Stimulated activated naive CD8-positive, alpha-beta T cell treated with anti-CD3 and anti-CD28 coated beads, Interleukin-15, Interleukin-2, amounts not matched to agents 100 ng/mL and 50 ng/mL, for 24 hours (primary cell): ENCODE measurements around the gene ANKRA2.
A peak's percentile ranks its signal among the peaks of the same experiment; 100 is the strongest.

Experiments used
- H3K27ac Mint-ChIP-seq: one replicate; pipeline ENCODE4 v1.8.0; 2021; ENCODE audit warnings: mild to moderate bottlenecking, mixed read lengths
- H3K27me3 Mint-ChIP-seq: one replicate; pipeline ENCODE4 v1.8.0; 2021; ENCODE audit warnings: mixed read lengths
- H3K36me3 Mint-ChIP-seq: one replicate; pipeline ENCODE4 v1.8.0; 2021; ENCODE audit warnings: low read depth, mixed read lengths
- H3K4me1 Mint-ChIP-seq: one replicate; pipeline ENCODE4 v1.8.0; 2021; ENCODE audit warnings: low read depth, mixed read lengths
- H3K4me3 Mint-ChIP-seq: one replicate; pipeline ENCODE4 v1.8.0; 2021; ENCODE audit warnings: mild to moderate bottlenecking, mixed read lengths
- H3K9me3 Mint-ChIP-seq: one replicate; pipeline ENCODE4 v1.8.0; 2021; ENCODE audit warnings: mixed read lengths

ANKRA2 gene

DNA sequence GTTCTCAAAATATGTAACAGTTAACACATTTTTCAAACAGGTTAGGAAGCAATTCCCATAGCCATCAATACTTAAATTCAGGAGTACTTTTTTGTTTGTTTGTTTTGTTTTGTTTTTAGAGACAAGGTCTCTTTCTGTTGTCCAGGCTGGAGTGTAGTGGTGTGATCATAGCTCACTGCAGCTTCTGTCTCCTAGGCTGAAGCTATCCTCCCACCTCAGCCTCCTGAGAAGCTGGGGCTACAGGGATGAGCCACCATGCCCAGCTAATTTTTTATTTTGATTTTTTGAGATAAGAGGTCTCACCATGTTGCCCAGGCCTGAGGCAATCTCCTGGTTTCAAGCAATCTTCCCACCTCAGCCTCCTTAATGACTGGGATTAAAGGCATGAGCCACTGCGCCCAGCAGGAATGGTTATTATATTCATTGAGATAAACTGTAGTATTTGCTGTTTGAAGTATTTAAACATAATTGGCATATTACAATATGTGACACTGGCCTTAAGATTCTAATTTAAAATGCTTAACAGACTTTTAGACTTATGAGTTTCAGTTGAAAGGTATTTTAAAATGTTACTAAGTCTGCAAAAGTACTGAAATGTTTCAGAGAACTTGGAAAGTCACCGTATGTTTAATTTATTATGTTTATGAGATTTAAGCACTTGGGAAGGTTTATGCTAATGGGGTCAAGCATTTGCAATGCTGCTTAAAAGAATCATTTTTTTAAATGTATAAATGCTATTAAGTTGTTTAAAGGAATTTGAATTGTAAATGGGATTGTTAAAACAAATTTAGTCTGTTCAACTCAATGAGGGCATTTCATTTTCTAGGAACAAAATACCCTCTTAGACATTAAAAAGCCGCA is 17.1 kb upstream of the ANKRA2 start:
- Mint-ChIP-seq H3K27ac (no peak overlapping the region), H3K9me3 (no peaks in the 10 kb centered on the region), H3K36me3 (peaks cover 32% of the 10 kb centered on the region), H3K4me3 (no peak overlapping the region), H3K27me3 (no peaks in the 10 kb centered on the region), H3K4me1 (no peaks in the 10 kb centered on the region)

GRCh38 chr5:73565969-73566547 is 619 bp upstream of the ANKRA2 start:
- peak overlapping the region; percentile 95 for H3K4me3 Mint-ChIP-seq
- peaks cover 32% of the 10 kb centered on the region for H3K36me3 Mint-ChIP-seq
- no peaks in the 10 kb centered on the region for H3K9me3 Mint-ChIP-seq
- peak overlapping the region; percentile 98 for H3K27ac Mint-ChIP-seq
- peaks cover 44% of the 10 kb centered on the region for H3K4me1 Mint-ChIP-seq
- H3K27me3 Mint-ChIP-seq: no peaks in the 10 kb centered on the region

DNA sequence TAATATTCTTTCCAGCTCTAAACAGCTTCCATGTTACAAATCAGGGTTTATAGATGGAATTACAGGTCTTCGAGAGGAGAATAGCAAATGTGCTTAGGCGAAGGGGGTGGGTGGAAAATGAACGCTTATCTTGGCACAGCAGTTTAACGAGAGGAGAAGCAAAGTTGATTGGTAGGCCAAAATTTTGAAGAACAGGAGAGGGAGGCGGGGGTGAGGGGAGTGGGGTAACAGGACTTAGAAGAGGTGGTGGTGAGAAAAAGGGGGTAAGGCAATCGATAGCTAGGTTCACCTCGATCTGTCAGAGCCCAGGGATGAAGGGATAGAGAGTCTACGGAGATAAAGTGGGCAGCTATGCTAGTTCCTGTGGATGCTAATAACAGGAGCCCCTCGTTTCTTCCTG is 764 bp downstream of the ANKRA2 start:
- Mint-ChIP-seq H3K27me3 (no peaks in the 10 kb centered on the region), H3K36me3 (peaks cover 27% of the 10 kb centered on the region), H3K4me3 (peak overlapping the region; percentile 95), H3K4me1 (peaks cover 44% of the 10 kb centered on the region), H3K9me3 (no peaks in the 10 kb centered on the region), H3K27ac (peak overlapping the region; percentile 98)

GRCh38 chr5:73564018-73564417 is 1.4 kb downstream of the ANKRA2 start:
- H3K36me3 Mint-ChIP-seq: peaks cover 28% of the 10 kb centered on the region
- H3K27ac Mint-ChIP-seq: peak overlapping the region; percentile 98
- H3K4me3 Mint-ChIP-seq: peak overlapping the region; percentile 95
- H3K9me3 Mint-ChIP-seq: no peaks in the 10 kb centered on the region
- H3K27me3 Mint-ChIP-seq: no peaks in the 10 kb centered on the region
- H3K4me1 Mint-ChIP-seq: peaks cover 44% of the 10 kb centered on the region

- no peak overlapping the region for H3K4me3 Mint-ChIP-seq
- H3K36me3 Mint-ChIP-seq: peaks cover 36% of the 10 kb centered on the region
- peaks cover 9% of the 10 kb centered on the region for H3K4me1 Mint-ChIP-seq
- no peaks in the 10 kb centered on the region for H3K9me3 Mint-ChIP-seq
- no peaks in the 10 kb centered on the region for H3K27me3 Mint-ChIP-seq
- H3K27ac Mint-ChIP-seq: no peak overlapping the region
Measured at GRCh38 chr5:73558950-73559349, 6.5 kb downstream of the ANKRA2 start.

DNA sequence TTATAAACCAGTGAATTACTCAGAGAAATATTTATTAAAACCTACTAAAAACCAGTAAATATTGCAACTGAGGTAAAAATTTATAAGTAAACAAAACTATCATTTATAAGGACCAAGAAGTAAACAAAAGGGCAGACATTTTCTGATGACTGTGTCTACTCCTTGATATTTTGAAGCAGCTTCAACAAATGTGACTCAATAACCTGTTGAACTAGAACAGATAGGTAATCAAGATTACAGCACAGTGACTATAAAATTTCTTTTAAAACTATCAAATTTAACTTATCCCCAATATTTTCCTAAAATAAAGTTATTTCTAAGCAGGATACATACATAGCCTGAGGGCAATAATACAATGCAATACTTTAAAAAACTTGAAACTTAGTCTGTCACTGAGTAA is 12.8 kb downstream of the ANKRA2 start:
- Mint-ChIP-seq H3K9me3 (no peaks in the 10 kb centered on the region), H3K27me3 (no peaks in the 10 kb centered on the region), H3K4me1 (no peaks in the 10 kb centered on the region), H3K27ac (no peak overlapping the region), H3K4me3 (no peak overlapping the region), H3K36me3 (peaks cover 19% of the 10 kb centered on the region)

- Mint-ChIP-seq H3K9me3 (no peaks in the 10 kb centered on the region), H3K4me3 (no peak overlapping the region), H3K36me3 (peaks cover 11% of the 10 kb centered on the region), H3K4me1 (no peaks in the 10 kb centered on the region), H3K27ac (no peak overlapping the region), H3K27me3 (peaks cover 4% of the 10 kb centered on the region)
Measured at GRCh38 chr5:73550016-73550415, 15.4 kb downstream of the ANKRA2 start.

DNA sequence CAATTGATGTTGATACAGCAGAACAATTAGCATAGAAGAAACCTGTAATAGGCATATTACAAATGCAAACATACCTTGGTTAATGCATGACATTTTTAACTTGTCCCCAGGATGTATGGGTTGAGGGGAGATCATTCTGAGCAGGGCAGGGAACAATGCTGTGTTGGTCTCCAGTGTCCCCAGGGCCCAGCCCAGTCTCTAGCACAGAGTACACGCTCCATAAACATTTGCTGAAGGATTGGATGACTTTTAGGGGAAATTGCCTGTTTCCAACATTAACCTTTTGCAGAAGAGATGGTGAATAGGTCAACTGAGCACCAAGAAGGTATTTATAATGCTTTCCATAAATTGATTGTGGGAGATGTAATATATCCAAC is 20.0 kb downstream of the ANKRA2 start:
- H3K9me3 Mint-ChIP-seq: no peaks in the 10 kb centered on the region
- H3K27me3 Mint-ChIP-seq: peaks cover 28% of the 10 kb centered on the region
- no peak overlapping the region for H3K27ac Mint-ChIP-seq
- no peaks in the 10 kb centered on the region for H3K36me3 Mint-ChIP-seq
- H3K4me3 Mint-ChIP-seq: no peak overlapping the region
- H3K4me1 Mint-ChIP-seq: no peaks in the 10 kb centered on the region

- Mint-ChIP-seq H3K9me3 (no peaks in the 10 kb centered on the region), H3K4me3 (no peak overlapping the region), H3K36me3 (no peaks in the 10 kb centered on the region), H3K4me1 (no peaks in the 10 kb centered on the region), H3K27me3 (peaks cover 31% of the 10 kb centered on the region), H3K27ac (no peak overlapping the region)
Measured at GRCh38 chr5:73544429-73545402, 20.7 kb downstream of the ANKRA2 start.

DNA sequence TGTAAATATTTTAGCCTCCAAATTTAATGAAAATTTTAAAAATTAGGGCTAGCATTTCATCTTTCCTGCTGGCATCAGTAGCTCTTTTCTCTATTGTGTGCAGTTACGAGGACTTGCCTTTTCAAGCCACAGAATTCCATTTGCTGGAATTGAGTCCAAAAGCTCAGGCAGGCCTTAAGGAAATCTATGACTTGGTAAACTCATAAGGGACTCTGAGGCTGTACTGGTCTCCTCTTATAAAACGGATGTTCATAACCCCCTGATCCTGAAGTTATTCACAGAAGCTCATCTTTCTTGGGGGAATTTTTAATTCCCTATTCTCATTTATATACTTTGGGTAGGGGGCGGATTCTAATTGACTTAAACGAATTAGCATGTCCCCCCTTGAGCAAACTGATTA is 23.4 kb downstream of the ANKRA2 start:
- Mint-ChIP-seq H3K9me3 (no peaks in the 10 kb centered on the region), H3K27me3 (peaks cover 31% of the 10 kb centered on the region), H3K4me1 (no peaks in the 10 kb centered on the region), H3K27ac (no peak overlapping the region), H3K4me3 (no peak overlapping the region), H3K36me3 (no peaks in the 10 kb centered on the region)

GRCh38 chr5:73540192-73540591 is 25.2 kb downstream of the ANKRA2 start:
- Mint-ChIP-seq H3K9me3 (no peaks in the 10 kb centered on the region), H3K36me3 (no peaks in the 10 kb centered on the region), H3K4me1 (no peaks in the 10 kb centered on the region), H3K4me3 (no peak overlapping the region), H3K27me3 (peaks cover 27% of the 10 kb centered on the region), H3K27ac (no peak overlapping the region)

GRCh38 chr5:73539730-73540129 is 25.7 kb downstream of the ANKRA2 start:
- Mint-ChIP-seq H3K4me3 (no peak overlapping the region), H3K9me3 (no peaks in the 10 kb centered on the region), H3K4me1 (no peaks in the 10 kb centered on the region), H3K27ac (no peak overlapping the region), H3K36me3 (no peaks in the 10 kb centered on the region), H3K27me3 (peaks cover 26% of the 10 kb centered on the region)

DNA sequence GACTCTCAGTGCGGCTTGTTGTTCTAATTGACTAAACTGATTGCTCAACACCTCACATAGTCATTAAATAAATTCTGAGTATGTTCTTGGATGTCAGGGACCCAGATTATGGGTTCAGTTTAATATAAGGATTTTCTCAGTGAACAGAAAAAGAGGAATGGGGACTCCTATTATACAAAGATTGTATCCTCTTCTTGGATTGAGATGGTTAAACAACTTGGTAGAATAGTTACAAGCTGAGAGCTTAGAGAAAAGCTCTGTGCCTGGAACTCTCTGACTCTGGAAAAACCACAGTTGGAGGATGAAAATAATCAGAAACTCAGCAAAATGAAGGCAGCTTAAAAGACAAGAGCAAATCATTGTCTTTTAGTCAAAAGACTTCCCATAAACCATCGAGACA is 30.5 kb downstream of the ANKRA2 start:
- H3K27me3 Mint-ChIP-seq: peaks cover 21% of the 10 kb centered on the region
- no peaks in the 10 kb centered on the region for H3K36me3 Mint-ChIP-seq
- no peak overlapping the region for H3K27ac Mint-ChIP-seq
- H3K4me1 Mint-ChIP-seq: no peaks in the 10 kb centered on the region
- H3K9me3 Mint-ChIP-seq: no peaks in the 10 kb centered on the region
- no peak overlapping the region for H3K4me3 Mint-ChIP-seq

- no peaks in the 10 kb centered on the region for H3K36me3 Mint-ChIP-seq
- H3K27ac Mint-ChIP-seq: no peak overlapping the region
- H3K4me3 Mint-ChIP-seq: no peak overlapping the region
- no peaks in the 10 kb centered on the region for H3K9me3 Mint-ChIP-seq
- H3K27me3 Mint-ChIP-seq: peaks cover 23% of the 10 kb centered on the region
- no peaks in the 10 kb centered on the region for H3K4me1 Mint-ChIP-seq
Measured at GRCh38 chr5:73534011-73534644, 31.3 kb downstream of the ANKRA2 start.
